KMS-11 (cell line): ENCODE measurements around the gene CHST12.

Experiments used
- H2AFZ ChIP-seq: fragments of 200-600 bp; sonication (generic); 2 replicates; pipeline ENCODE4 v1.6.1; 2016; ENCODE audit warnings: antibody characterized with exemption, mixed run types, low read depth
- H3K27ac ChIP-seq: fragments of 200-600 bp; sonication (generic); 2 replicates; pipeline ENCODE4 v1.6.1; 2016; ENCODE audit warnings: mild to moderate bottlenecking, mixed run types
- H3K27me3 ChIP-seq: fragments of 200-600 bp; sonication (generic); 2 replicates; pipeline ENCODE4 v1.6.1; 2017; ENCODE audit warnings: mild to moderate bottlenecking, low read depth, mixed run types, moderate library complexity; ENCODE audit not compliant: insufficient read depth
- H3K36me3 ChIP-seq: fragments of 200-600 bp; sonication (generic); 2 replicates; pipeline ENCODE4 v1.6.1; 2017; ENCODE audit warnings: mild to moderate bottlenecking, mixed run types; ENCODE audit not compliant: insufficient read depth
- H3K4me1 ChIP-seq: fragments of 200-600 bp; sonication (generic); 2 replicates; pipeline ENCODE4 v1.6.1; 2016; ENCODE audit warnings: mild to moderate bottlenecking, low read depth, mixed run types; ENCODE audit not compliant: poor library complexity, severe bottlenecking
- H3K4me2 ChIP-seq: fragments of 200-600 bp; sonication (generic); 2 replicates; pipeline ENCODE4 v1.7.0; 2016; ENCODE audit warnings: mild to moderate bottlenecking, mixed run types
- H3K4me3 ChIP-seq: fragments of 200-600 bp; sonication (generic); IDR thresholded peaks from 2 replicates; pipeline ENCODE4 v1.6.1; 2017; ENCODE audit warnings: low read depth, low read length, mixed read lengths; ENCODE audit not compliant: insufficient read depth
- H3K79me2 ChIP-seq: fragments of 200-600 bp; sonication (generic); 2 replicates; pipeline ENCODE4 v1.6.1; 2016; ENCODE audit warnings: low read depth, mixed run types; ENCODE audit not compliant: insufficient read depth
- H3K9ac ChIP-seq: fragments of 200-600 bp; sonication (generic); 2 replicates; pipeline ENCODE4 v1.6.1; 2016; ENCODE audit warnings: mild to moderate bottlenecking, mixed run types
- H4K20me1 ChIP-seq: fragments of 200-600 bp; sonication (generic); 2 replicates; pipeline ENCODE4 v1.6.1; 2016; ENCODE audit warnings: mild to moderate bottlenecking, mixed run types; ENCODE audit not compliant: insufficient read depth
- TF ChIP-seq, protein P1 (sequence below): fragments of 200-600 bp; sonication (generic); conservative IDR thresholded peaks from 2 replicates; pipeline ENCODE4 v1.6.1; 2017; ENCODE audit warnings: low read depth, mild to moderate bottlenecking, antibody characterized with exemption, low read length, moderate library complexity, mixed read lengths

CHST12 gene

DNA sequence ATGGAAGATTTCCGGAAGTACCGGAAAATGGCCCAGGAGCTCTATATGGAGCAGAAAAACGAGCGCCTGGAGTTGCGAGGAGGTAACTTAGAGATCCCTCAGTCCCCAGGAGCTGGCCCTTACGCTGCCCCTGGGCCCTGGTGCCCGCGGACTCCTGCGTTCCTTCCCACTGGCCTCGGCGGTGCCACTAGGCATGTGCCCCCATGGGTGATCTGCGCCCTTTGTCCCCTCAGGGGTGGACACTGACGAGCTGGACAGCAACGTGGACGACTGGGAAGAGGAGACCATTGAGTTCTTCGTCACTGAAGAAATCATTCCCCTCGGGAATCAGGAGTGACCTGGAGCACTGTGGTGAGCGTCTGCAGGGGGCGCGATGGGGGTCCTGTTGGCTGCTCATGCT, 24.2 kb upstream of the CHST12 start:
- Histone ChIP-seq H3K4me1 (no peaks in the 10 kb centered on the region), H3K9ac (no peak overlapping the region), H3K79me2 (peaks cover 33% of the 10 kb centered on the region), H2AFZ (no peak overlapping the region), H3K27me3 (no peaks in the 10 kb centered on the region), H3K36me3 (peaks cover 37% of the 10 kb centered on the region; the same call in 1 of the 2 replicates), H3K27ac (no peak overlapping the region), H4K20me1 (peaks cover 3% of the 10 kb centered on the region), H3K4me2 (no peak overlapping the region), H3K4me3 (no peak overlapping the region)
- TF ChIP-seq, protein P1, sequence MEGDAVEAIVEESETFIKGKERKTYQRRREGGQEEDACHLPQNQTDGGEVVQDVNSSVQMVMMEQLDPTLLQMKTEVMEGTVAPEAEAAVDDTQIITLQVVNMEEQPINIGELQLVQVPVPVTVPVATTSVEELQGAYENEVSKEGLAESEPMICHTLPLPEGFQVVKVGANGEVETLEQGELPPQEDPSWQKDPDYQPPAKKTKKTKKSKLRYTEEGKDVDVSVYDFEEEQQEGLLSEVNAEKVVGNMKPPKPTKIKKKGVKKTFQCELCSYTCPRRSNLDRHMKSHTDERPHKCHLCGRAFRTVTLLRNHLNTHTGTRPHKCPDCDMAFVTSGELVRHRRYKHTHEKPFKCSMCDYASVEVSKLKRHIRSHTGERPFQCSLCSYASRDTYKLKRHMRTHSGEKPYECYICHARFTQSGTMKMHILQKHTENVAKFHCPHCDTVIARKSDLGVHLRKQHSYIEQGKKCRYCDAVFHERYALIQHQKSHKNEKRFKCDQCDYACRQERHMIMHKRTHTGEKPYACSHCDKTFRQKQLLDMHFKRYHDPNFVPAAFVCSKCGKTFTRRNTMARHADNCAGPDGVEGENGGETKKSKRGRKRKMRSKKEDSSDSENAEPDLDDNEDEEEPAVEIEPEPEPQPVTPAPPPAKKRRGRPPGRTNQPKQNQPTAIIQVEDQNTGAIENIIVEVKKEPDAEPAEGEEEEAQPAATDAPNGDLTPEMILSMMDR, result no peak

DNA sequence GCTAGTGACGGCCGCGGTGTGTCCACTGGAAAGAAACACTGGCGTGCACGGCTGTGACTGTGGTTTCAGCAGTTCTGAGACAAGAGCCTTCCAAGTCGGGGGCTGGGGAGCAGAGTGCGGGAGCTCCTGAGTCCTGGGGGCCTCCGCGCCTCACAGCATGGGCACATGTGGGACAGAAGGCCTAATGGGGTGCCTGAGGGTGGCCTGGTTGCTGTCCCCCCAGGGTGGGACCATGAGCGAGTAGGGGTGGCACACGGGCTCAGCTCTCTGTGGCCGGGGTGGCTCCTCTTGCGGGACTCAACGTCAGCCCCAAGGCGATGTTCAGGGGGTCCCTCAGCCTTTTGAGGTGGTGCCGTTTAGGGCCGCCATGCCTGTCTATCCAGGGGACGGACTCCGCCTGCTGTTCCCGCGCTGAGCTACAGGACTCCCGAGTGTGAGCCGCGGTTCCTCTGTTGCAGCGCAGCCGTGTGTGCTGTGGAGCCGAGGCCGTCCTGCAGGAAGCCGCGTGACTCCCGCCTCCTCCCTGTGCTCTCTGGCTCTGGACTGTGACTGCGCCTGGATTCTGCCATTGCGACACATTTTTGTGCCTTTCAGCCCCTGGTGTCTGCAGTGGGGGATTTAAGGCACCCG, 23.5 kb upstream of the CHST12 start:
- Histone ChIP-seq H3K27me3 (no peaks in the 10 kb centered on the region), H3K4me1 (no peaks in the 10 kb centered on the region), H3K9ac (no peak overlapping the region), H3K27ac (no peak overlapping the region), H3K4me2 (no peak overlapping the region), H3K36me3 (peaks cover 34% of the 10 kb centered on the region; the same call in 1 of the 2 replicates), H3K79me2 (peaks cover 27% of the 10 kb centered on the region), H3K4me3 (no peak overlapping the region), H4K20me1 (peaks cover 3% of the 10 kb centered on the region), H2AFZ (no peak overlapping the region)
- TF ChIP-seq, protein P1, result no peak

DNA sequence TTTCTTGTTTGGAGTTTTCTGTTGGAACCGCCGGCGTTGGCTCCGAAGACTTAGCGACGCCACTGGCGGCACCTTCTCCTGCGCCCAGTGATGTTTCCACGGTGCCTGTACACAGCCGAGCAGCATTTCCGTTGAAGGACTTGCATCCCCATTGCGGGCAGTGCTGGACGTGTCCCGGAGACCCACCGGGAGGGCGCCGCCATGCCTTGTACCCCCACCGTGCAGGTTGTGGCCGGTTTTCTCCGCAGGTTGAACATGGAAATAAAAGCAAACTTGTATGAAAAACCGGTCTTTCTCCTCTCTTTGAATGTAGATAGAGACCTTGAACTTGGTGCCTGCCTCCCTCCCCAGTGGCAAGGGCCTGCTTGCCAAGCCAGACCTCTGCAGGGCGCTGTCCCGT, 22.9 kb upstream of the CHST12 start:
- Histone ChIP-seq H3K9ac (no peak overlapping the region), H3K27me3 (no peaks in the 10 kb centered on the region), H3K4me1 (no peaks in the 10 kb centered on the region), H3K4me3 (no peak overlapping the region), H4K20me1 (peaks cover 3% of the 10 kb centered on the region), H3K27ac (no peak overlapping the region), H2AFZ (no peak overlapping the region), H3K4me2 (no peak overlapping the region), H3K36me3 (peaks cover 29% of the 10 kb centered on the region; the same call in 1 of the 2 replicates), H3K79me2 (peaks cover 21% of the 10 kb centered on the region)
- TF ChIP-seq, protein P1, result no peak

DNA sequence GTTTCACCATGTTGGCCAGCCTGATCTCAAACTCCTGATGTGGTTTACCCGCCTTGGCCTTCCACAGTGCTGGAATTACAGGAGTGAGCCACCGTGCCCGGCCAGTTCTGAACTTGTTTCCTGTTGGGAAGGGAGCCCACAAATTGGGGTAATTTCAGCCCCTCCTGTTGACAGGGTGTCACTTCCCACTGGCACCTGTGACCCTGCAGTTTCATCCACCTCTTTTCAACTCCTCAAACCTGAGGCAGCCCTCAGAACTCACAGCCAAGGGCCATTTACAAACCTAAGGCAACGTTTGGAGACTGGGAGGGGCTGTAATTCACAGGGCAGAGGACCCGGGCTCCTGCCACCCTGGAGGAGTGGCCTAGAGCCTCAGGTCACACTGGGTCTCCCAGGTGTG, 22.2 kb upstream of the CHST12 start:
- H4K20me1 ChIP-seq, result peaks cover 3% of the 10 kb centered on the region
- H3K27ac ChIP-seq, result no peak overlapping the region

More for the DNA sequence above, 22.2 kb upstream of the CHST12 start:
- peaks cover 14% of the 10 kb centered on the region; the same call in 1 of the 2 replicates for H3K79me2 ChIP-seq
- no peak overlapping the region for H3K9ac ChIP-seq
- no peak overlapping the region for H3K4me2 ChIP-seq
- TF ChIP-seq, protein P1, result no peak
- no peaks in the 10 kb centered on the region for H3K27me3 ChIP-seq
- peaks cover 24% of the 10 kb centered on the region; the same call in 1 of the 2 replicates for H3K36me3 ChIP-seq
- no peak overlapping the region for H3K4me3 ChIP-seq
- H2AFZ ChIP-seq, result no peak overlapping the region
- no peaks in the 10 kb centered on the region for H3K4me1 ChIP-seq
